ENCODE data around the gene SHISA7. TPM values are rescaled to one million over a fixed set of nuclear protein-coding genes. Genes with fewer than 3 reads are reported as not detected.

SHISA7 gene
- total RNA-seq, 1 donor from 2014 or later = 0.22 TPM

DNA sequence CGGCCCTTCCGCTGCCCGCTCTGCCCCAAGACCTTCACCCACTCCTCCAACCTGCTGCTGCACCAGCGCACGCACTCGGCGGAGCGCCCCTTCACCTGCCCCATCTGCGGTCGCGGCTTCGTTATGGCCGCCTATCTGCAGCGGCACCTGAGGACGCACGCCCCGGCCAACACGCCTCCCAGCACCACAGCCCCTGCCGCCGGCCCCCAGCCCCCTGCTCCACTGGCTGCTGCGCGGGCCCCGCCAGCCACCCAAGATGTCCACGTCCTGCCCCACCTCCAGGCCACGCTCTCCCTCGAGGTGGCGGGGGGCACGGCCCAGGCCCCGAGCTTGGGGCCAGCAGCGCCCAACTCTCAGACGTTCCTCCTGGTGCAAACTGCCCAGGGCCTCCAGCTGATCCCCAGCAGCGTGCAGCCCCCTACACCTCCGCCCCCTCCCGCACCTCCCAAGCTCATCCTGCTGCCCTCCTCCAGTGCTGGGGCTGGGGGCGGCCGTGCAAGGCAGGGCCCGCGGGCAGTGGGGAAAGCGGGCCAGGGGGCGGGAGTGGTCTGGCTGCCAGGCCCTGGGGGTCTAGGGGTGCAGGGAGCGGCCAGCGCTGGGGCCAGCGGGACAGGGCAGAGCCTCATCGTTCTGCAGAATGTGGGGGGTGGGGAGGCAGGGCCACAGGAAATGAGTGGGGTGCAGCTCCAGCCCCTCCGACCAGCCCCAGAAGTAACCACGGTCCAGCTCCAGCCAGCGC lies 40.0 kb upstream of the SHISA7 start:
- TF ChIP-seq, protein P1, sequence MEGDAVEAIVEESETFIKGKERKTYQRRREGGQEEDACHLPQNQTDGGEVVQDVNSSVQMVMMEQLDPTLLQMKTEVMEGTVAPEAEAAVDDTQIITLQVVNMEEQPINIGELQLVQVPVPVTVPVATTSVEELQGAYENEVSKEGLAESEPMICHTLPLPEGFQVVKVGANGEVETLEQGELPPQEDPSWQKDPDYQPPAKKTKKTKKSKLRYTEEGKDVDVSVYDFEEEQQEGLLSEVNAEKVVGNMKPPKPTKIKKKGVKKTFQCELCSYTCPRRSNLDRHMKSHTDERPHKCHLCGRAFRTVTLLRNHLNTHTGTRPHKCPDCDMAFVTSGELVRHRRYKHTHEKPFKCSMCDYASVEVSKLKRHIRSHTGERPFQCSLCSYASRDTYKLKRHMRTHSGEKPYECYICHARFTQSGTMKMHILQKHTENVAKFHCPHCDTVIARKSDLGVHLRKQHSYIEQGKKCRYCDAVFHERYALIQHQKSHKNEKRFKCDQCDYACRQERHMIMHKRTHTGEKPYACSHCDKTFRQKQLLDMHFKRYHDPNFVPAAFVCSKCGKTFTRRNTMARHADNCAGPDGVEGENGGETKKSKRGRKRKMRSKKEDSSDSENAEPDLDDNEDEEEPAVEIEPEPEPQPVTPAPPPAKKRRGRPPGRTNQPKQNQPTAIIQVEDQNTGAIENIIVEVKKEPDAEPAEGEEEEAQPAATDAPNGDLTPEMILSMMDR (conservative IDR thresholded peaks at IDR 0.05) = no peak
- no peak overlapping the region for H3K4me3 Mint-ChIP-seq
- peaks cover 32% of the 10 kb centered on the region for H3K4me1 Mint-ChIP-seq (ENCODE audit: unreplicated experiment)
- DNase-seq (ENCODE audit: extremely low spot score, unreplicated experiment) = no peak
- no peaks in the 10 kb centered on the region for H3K36me3 Mint-ChIP-seq
- H3K27ac Mint-ChIP-seq = no peak overlapping the region
- H3K9me3 Mint-ChIP-seq = no peaks in the 10 kb centered on the region
- H3K27me3 Mint-ChIP-seq = no peaks in the 10 kb centered on the region

DNA sequence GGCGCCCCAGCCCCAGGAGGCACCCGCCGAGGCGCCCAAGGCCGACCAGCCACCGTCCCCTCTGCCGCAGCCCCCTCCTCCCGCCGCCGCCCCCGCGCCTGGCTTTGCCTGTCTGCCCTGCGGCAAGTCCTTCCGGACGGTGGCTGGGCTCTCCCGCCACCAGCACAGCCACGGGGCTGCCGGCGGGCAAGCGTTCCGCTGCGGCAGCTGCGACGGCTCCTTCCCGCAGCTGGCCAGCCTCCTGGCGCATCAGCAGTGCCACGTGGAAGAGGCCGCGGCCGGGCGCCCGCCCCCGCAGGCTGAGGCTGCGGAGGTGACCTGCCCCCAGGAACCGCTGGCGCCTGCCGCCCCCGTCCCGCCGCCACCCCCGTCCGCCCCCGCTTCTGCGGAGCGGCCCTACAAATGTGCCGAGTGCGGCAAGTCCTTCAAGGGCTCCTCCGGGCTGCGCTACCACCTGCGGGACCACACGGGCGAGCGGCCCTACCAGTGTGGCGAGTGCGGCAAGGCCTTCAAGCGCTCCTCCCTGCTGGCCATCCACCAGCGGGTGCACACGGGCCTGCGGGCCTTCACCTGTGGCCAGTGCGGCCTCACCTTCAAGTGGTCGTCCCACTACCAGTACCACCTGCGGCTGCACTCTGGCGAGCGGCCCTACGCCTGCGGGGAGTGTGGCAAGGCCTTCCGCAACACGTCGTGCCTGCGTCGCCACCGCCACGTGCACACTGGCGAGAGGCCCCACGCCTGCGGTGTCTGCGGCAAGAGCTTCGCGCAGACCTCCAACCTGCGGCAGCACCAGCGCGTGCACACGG lies 39.3 kb upstream of the SHISA7 start:
- TF ChIP-seq, protein P1 (conservative IDR thresholded peaks at IDR 0.05) = no peak
- Mint-ChIP-seq H3K27me3 (no peaks in the 10 kb centered on the region), H3K27ac (no peak overlapping the region), H3K4me3 (no peak overlapping the region), H3K9me3 (no peaks in the 10 kb centered on the region), H3K36me3 (no peaks in the 10 kb centered on the region), H3K4me1 (ENCODE audit: unreplicated experiment) (peaks cover 34% of the 10 kb centered on the region)
- DNase-seq (ENCODE audit: extremely low spot score, unreplicated experiment) = no peak

DNA sequence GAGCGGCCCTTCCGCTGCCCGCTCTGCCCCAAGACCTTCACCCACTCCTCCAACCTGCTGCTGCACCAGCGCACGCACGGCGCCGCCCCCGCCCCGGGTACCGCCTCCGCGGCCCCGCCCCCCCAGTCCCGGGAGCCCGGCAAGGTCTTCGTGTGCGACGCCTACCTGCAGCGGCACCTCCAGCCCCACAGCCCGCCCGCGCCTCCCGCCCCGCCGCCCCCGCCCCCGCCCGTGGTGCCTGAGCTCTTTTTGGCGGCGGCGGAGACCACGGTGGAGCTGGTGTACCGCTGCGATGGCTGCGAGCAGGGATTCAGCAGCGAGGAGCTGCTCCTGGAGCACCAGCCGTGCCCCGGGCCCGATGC lies 38.7 kb upstream of the SHISA7 start:
- Mint-ChIP-seq H3K27me3 (no peaks in the 10 kb centered on the region), H3K9me3 (no peaks in the 10 kb centered on the region), H3K27ac (no peak overlapping the region), H3K36me3 (no peaks in the 10 kb centered on the region), H3K4me3 (no peak overlapping the region), H3K4me1 (ENCODE audit: unreplicated experiment) (peaks cover 29% of the 10 kb centered on the region)
- TF ChIP-seq, protein P1 (conservative IDR thresholded peaks at IDR 0.05) = no peak
- DNase-seq (ENCODE audit: extremely low spot score, unreplicated experiment) = no peak

DNA sequence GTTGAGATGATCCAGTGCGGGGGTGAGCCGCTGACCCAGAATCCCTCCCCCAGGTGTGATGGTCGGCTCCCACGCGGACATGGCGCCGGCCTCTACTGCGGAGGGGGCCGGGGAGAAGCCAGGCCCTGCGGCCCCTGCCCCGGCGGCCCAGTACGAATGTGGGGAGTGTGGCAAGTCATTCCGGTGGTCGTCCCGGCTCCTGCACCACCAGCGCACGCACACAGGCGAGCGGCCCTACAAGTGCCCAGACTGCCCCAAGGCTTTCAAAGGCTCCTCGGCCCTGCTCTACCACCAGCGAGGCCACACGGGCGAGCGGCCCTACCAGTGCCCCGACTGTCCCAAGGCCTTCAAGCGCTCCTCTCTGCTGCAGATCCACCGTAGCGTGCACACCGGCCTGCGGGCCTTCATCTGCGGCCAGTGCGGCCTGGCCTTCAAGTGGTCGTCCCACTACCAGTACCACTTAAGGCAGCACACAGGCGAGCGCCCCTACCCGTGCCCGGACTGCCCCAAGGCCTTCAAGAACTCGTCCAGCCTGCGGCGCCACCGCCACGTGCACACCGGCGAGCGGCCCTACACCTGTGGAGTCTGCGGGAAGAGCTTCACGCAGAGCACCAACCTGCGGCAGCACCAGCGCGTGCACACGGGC lies 38.2 kb upstream of the SHISA7 start:
- H3K4me3 Mint-ChIP-seq = no peak overlapping the region
- no peak for DNase-seq (ENCODE audit: extremely low spot score, unreplicated experiment)
- peaks cover 29% of the 10 kb centered on the region for H3K4me1 Mint-ChIP-seq (ENCODE audit: unreplicated experiment)
- no peaks in the 10 kb centered on the region for H3K27me3 Mint-ChIP-seq
- H3K27ac Mint-ChIP-seq = no peak overlapping the region
- H3K36me3 Mint-ChIP-seq = no peaks in the 10 kb centered on the region
- H3K9me3 Mint-ChIP-seq = no peaks in the 10 kb centered on the region
- TF ChIP-seq, protein P1 (conservative IDR thresholded peaks at IDR 0.05) = no peak

DNA sequence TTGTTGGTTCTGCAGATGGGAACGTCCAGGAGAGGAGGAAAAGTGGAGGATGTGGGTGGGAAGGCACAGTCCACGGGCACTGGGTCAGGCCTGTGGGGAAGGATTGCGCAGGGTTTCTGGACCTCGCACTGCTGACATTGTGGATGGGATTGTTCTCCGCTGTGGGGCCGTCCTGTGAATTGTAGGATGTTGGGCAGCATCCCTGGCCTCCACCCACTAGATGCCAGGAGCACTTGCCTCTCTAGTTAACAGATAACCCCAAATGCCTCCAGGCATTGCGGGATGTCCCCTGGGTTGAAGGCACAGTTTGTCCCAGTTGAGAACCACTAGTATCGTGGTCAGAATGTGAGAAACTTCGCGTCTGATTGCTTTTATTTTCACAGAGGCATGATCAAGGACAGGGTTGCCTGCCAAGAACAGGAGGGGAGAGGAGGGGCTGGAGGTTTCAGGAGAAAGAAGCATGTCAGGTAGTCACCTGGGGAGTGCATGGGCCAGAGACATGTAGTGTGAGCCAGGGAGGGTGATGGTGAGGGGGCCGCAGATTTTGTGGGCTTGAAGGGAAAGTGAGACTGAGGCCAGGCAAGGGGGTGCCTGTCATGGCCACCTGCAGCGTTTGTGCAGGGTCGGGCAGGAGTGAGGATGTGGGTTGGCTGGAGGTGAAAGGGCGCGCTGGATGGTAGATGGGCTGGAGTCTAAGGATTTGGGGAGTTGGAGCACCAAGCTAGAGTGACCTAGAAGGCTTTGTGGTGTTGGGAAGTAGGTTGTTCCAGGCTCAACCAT lies 36.5 kb upstream of the SHISA7 start:
- peak overlapping the region; percentile 56 for H3K27ac Mint-ChIP-seq
- no peak for DNase-seq (ENCODE audit: extremely low spot score, unreplicated experiment)
- H3K4me1 Mint-ChIP-seq (ENCODE audit: unreplicated experiment) = peaks cover 24% of the 10 kb centered on the region
- H3K36me3 Mint-ChIP-seq = no peaks in the 10 kb centered on the region
- TF ChIP-seq, protein P1 (conservative IDR thresholded peaks at IDR 0.05) = no peak
- H3K4me3 Mint-ChIP-seq = peak overlapping the region; percentile 71
- H3K27me3 Mint-ChIP-seq = no peaks in the 10 kb centered on the region
- H3K9me3 Mint-ChIP-seq = no peaks in the 10 kb centered on the region
